ENCODE measurements around the gene ZSCAN22. TPM values are rescaled to one million over a fixed set of nuclear protein-coding genes. Genes with fewer than 3 reads are reported as not detected.

The ZSCAN22 gene
- total RNA-seq, 1 experiment from 2014 or later, result 3.2 TPM

- no peak overlapping the region for H3K4me3 Mint-ChIP-seq
- ChIA-PET POLR2A (no interaction called here), CTCF (interaction anchor here (1.2 to 2.5 kb wide), 2 partner anchors 11 to 14 kb away, joined by 3 to 11 read pairs; no protein-coding TSS in a partner anchor)
- DNase-seq (ENCODE audit: low spot score), result no peak
- peaks cover 4% of the 10 kb centered on the region; the same call in 1 of the 2 replicates for H3K4me1 Mint-ChIP-seq
- H3K27me3 Mint-ChIP-seq (ENCODE audit: low read depth), result peaks cover 19% of the 10 kb centered on the region
- no peak overlapping the region for H3K27ac Mint-ChIP-seq
- TF ChIP-seq JAZF1 (CRISPR knock-in tag; IDR thresholded peaks at IDR 0.05) (no peak), ATF1 (CRISPR knock-in tag; IDR thresholded peaks at IDR 0.05) (no peak), RELA (CRISPR knock-in tag; IDR thresholded peaks at IDR 0.05; ENCODE audit: borderline replicate concordance) (no peak)
- H3K9me3 Mint-ChIP-seq, result no peaks in the 10 kb centered on the region
- H3K36me3 Mint-ChIP-seq, result no peaks in the 10 kb centered on the region
- no peak for ATAC-seq
Measured at GRCh38 chr19:58353717-58354477, 27.1 kb downstream of the ZSCAN22 start.

GRCh38 chr19:58354478-58355030 lies 27.8 kb downstream of the ZSCAN22 start:
- no peaks in the 10 kb centered on the region for H3K9me3 Mint-ChIP-seq
- ChIA-PET CTCF (interaction anchor here (1.2 to 2.5 kb wide), 2 partner anchors 10 to 15 kb away, joined by 3 to 11 read pairs; no protein-coding TSS in a partner anchor), POLR2A (no interaction called here)
- ATAC-seq (no peak), DNase-seq (ENCODE audit: low spot score) (no peak)
- no peak overlapping the region for H3K27ac Mint-ChIP-seq
- H3K36me3 Mint-ChIP-seq, result no peaks in the 10 kb centered on the region
- TF ChIP-seq MLX (CRISPR knock-in tag; IDR thresholded peaks at IDR 0.05) (no peak), ATF1 (CRISPR knock-in tag; IDR thresholded peaks at IDR 0.05) (no peak), MAX (CRISPR knock-in tag; IDR thresholded peaks at IDR 0.05) (no peak), SMAD3 (CRISPR knock-in tag; IDR thresholded peaks at IDR 0.05; ENCODE audit: borderline replicate concordance) (no peak), CREM (CRISPR knock-in tag; IDR thresholded peaks at IDR 0.05) (no peak), SMAD4 (CRISPR knock-in tag; IDR thresholded peaks at IDR 0.05) (no peak), TEAD4 (CRISPR knock-in tag; IDR thresholded peaks at IDR 0.05) (no peak), ATF6 (CRISPR knock-in tag; IDR thresholded peaks at IDR 0.05) (no peak), TP53 (CRISPR knock-in tag; IDR thresholded peaks at IDR 0.05) (no peak)
- peaks cover 14% of the 10 kb centered on the region for H3K27me3 Mint-ChIP-seq (ENCODE audit: low read depth)
- H3K4me3 Mint-ChIP-seq, result no peak overlapping the region
- H3K4me1 Mint-ChIP-seq, result peaks cover 4% of the 10 kb centered on the region; the same call in 1 of the 2 replicates

GRCh38 chr19:58355215-58355796 lies 28.5 kb downstream of the ZSCAN22 start:
- H3K4me3 Mint-ChIP-seq, result no peak overlapping the region
- H3K4me1 Mint-ChIP-seq, result peaks cover 4% of the 10 kb centered on the region; the same call in 1 of the 2 replicates
- no peaks in the 10 kb centered on the region for H3K9me3 Mint-ChIP-seq
- H3K36me3 Mint-ChIP-seq, result no peaks in the 10 kb centered on the region
- no peak overlapping the region for H3K27ac Mint-ChIP-seq
- ChIA-PET POLR2A (no interaction called here), CTCF (interaction anchor here (1.0 to 1.2 kb wide), 2 partner anchors 10 to 25 kb away, joined by 3 to 4 read pairs; no protein-coding TSS in a partner anchor)
- DNase-seq (ENCODE audit: low spot score), result no peak
- ATAC-seq, result no peak
- TF ChIP-seq EMX1 (CRISPR knock-in tag; IDR thresholded peaks at IDR 0.05) (no peak), E2F4 (CRISPR knock-in tag; IDR thresholded peaks at IDR 0.05; ENCODE audit: borderline replicate concordance, low read depth) (no peak), GRHL2 (CRISPR knock-in tag; IDR thresholded peaks at IDR 0.05; ENCODE audit: insufficient replicate concordance, severe bottlenecking) (no peak), GTF2I (CRISPR knock-in tag; conservative IDR thresholded peaks at IDR 0.05) (no peak), TP53 (CRISPR knock-in tag; IDR thresholded peaks at IDR 0.05) (no peak), NFATC4 (CRISPR knock-in tag; IDR thresholded peaks at IDR 0.05) (no peak), ATF1 (CRISPR knock-in tag; IDR thresholded peaks at IDR 0.05) (no peak), SOX15 (CRISPR knock-in tag; IDR thresholded peaks at IDR 0.05) (no peak), RELA (CRISPR knock-in tag; IDR thresholded peaks at IDR 0.05; ENCODE audit: borderline replicate concordance) (no peak), ZNF416 (CRISPR knock-in tag; IDR thresholded peaks at IDR 0.05) (no peak), CREM (CRISPR knock-in tag; IDR thresholded peaks at IDR 0.05) (no peak), USF1 (CRISPR knock-in tag; IDR thresholded peaks at IDR 0.05) (no peak), E2F1 (CRISPR knock-in tag; IDR thresholded peaks at IDR 0.05) (no peak), PREB (CRISPR knock-in tag; IDR thresholded peaks at IDR 0.05; ENCODE audit: borderline replicate concordance) (no peak), ZBTB21 (CRISPR knock-in tag; IDR thresholded peaks at IDR 0.05; ENCODE audit: borderline replicate concordance) (no peak), ZNF317 (CRISPR knock-in tag; IDR thresholded peaks at IDR 0.05; ENCODE audit: borderline replicate concordance, low read depth) (no peak)
- H3K27me3 Mint-ChIP-seq (ENCODE audit: low read depth), result peaks cover 12% of the 10 kb centered on the region
